GM21515 (cell line): ENCODE data around the gene TMEM87B.

ENCODE experiments used
- ATAC-seq: cut with Tn5 transposase; IDR thresholded peaks from one replicate; pipeline ENCODE4 v1.9.1; 2021; ENCODE audit not compliant: unreplicated experiment

The TMEM87B gene, protein sequence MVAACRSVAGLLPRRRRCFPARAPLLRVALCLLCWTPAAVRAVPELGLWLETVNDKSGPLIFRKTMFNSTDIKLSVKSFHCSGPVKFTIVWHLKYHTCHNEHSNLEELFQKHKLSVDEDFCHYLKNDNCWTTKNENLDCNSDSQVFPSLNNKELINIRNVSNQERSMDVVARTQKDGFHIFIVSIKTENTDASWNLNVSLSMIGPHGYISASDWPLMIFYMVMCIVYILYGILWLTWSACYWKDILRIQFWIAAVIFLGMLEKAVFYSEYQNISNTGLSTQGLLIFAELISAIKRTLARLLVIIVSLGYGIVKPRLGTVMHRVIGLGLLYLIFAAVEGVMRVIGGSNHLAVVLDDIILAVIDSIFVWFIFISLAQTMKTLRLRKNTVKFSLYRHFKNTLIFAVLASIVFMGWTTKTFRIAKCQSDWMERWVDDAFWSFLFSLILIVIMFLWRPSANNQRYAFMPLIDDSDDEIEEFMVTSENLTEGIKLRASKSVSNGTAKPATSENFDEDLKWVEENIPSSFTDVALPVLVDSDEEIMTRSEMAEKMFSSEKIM

GRCh38 chr2:112054847-112055729 is at the start of gene TMEM87B:
TMEM87B (plus strand) TSS chr2:112055269; CDS start chr2:112055592, 323 bp downstream.
- peak; percentile 58 for ATAC-seq

- no peak for ATAC-seq
These were observed 49.5 kb upstream of the TMEM87B start for GRCh38 chr2:112005406-112006075.

DNA sequence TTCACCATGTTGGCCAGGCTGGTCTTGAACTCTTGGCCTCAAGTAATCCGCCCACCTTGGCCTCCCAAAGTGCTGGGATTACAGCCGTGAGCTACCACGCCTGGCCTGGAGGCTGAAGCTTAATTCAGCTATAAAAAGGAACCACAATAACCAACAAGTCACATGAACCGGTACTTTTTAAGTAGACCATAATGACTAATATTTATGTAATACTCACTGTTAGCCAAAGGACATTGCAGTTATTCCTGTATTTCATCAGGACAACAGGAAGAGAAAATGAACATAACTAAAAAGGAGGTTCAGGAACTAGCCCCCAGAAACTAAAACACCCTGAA is 49.0 kb upstream of the TMEM87B start:
- no peak for ATAC-seq

DNA sequence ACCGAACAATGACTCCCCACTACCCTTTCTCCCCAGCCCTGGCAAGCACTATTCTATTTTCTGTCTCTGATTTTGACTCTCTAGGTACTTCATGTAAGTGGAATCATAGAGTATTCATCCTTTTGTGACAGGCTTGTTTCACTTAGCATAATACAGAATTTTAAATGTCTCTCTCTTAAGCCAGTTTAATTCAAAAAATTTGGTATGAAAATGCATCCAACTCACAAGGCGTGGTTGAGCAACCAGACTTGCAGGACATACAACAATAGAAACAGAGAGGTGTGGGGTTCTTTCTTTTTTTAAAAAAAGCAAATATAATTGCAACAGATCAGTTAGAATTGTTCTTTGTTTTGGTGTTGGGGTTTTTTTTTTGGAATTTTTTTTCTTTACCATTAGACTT is 47.6 kb upstream of the TMEM87B start:
- no peak for ATAC-seq

DNA sequence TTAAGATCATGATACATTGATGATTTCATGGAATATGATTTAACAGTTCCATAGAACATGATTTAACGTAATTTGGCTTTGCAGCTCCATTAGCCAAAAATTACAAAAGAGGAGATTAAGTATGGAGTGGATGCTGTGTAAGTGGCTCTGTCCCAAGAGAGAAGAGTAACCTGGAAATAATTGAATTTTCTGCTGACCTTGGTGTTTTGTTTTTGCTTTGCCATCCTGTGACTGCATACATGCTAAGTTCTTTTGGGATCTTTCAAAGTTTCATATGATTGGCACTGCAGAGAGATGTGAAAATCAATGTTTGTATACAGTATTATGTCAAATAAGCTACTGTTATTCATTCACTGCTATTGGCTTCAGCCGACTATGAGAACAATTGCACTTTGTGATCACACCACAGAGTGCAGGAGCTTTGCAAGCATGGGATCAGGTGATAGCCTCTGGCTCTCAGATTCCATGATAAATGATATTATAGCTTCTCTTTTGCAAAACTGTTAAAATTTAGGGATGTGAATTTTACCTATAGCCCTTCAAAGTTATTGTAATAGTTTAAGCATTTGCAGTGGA is 46.1 kb upstream of the TMEM87B start:
- ATAC-seq = no peak

GRCh38 chr2:112010751-112011150 is 44.3 kb upstream of the TMEM87B start:
- ATAC-seq = no peak

DNA sequence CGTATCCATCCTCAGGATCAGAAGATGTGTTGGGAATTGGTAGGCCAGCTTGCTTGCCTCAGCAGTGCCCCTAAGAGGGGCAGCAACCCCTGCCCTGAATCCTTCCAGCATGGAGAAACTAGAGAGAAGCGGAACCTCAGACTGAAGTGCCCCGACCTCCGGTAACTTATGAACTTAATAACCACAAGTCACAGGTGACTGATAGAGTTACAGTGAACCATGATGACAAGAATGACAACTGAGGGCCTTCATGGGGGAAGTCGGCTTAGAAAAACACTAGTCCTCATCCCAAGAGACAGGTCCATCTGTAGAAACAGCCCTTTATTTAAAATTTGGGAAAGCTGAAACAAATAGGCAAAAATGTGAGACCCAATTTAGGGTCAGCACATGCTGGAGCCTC is 42.5 kb upstream of the TMEM87B start:
- ATAC-seq = no peak

DNA sequence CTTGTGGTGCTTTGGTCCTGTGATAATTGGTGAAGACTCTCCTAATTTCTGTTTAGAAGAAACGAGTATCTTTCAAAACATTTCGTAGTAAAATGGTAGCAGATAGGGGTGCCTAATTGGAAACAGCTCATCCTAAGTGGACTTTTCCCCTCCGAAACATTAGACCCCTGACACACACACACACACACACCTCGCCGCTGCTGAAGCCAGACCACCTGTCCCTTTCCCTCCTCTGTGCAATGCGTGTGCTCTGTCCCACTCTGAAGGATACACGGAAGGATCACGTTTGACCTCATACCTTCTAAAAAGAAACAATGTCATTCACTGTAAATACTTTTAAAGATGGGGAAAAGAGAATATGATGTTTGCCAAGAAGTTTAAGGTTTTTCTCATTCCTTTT is 36.2 kb upstream of the TMEM87B start:
- ATAC-seq = no peak

GRCh38 chr2:112019569-112019982 is 35.5 kb upstream of the TMEM87B start:
- ATAC-seq = no peak

DNA sequence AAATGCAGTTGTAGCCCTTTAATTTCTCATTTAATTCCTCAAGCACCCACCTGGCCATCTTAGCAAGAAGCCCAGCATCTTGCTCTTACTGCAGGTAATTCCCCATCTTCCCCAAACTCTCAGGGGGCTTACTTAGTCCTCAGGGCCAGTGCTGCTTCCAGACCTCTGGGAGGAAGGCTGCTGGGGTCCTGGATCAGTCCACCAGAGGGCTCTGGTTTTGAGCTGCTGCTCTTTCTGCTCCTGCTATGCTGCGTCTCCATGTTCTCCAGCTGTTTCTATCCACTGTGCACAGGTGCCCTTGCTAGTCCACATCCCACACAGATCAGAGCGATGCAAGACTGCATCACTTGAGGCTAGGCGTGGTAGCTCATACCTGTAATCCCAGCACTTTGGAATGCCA is 34.5 kb upstream of the TMEM87B start:
- ATAC-seq = no peak

- ATAC-seq = no peak
These were observed 33.8 kb upstream of the TMEM87B start for GRCh38 chr2:112021290-112021689.

- no peak for ATAC-seq
These were observed 33.3 kb upstream of the TMEM87B start for GRCh38 chr2:112021781-112022231.

- ATAC-seq = no peak
These were observed 31.4 kb upstream of the TMEM87B start for GRCh38 chr2:112023707-112024106.

- no peak for ATAC-seq
These were observed 30.8 kb upstream of the TMEM87B start for GRCh38 chr2:112024231-112024630.

DNA sequence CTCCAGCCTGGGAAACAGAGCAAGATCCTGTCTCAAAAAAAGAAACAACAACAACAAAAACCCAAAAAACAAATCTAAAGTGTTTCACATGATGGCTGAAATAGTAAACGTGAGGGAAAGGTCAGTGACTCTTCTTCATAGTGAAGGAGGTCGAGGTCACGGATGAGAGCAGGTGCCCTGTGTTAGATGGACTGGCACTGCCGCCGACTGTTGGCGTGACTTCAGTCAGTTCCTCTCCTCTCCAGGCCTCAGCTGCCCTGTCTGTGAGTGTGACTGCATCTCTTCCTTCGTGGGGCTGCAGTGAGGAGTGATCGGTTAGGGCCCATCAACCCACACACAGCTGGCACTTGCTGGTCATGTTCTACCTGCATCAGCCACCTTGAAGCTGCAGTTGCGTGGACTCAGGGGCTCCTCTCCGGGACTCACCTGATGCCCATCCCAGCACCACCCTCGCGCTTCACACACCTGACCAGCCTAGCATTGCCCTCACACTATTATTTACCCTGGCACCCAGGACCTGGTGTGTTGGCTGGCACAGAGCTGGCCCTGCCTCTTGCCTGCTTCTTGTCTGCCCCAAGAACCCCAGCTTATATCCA is 30.1 kb upstream of the TMEM87B start:
- ATAC-seq = no peak

DNA sequence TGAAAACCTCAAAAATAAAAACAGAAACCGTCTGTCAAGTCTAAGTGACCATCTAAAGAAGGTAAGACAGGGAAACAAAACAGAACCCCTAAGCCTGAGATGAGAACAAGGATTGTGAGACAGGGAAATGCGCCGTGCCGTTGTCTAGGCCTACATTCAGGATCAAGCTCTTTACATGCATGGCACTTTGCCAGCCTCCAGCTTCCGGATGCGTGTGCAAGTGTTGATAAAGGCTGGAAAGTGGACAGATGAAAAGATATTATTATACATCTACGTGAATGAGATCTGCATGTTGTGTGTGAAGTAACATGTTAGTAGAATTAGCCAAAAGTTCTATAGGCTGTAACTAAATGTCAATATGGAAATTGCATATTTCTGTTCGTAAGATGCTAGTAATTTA is 28.6 kb upstream of the TMEM87B start:
- ATAC-seq = no peak

- ATAC-seq = no peak
These were observed 27.3 kb upstream of the TMEM87B start for GRCh38 chr2:112027767-112028166.

DNA sequence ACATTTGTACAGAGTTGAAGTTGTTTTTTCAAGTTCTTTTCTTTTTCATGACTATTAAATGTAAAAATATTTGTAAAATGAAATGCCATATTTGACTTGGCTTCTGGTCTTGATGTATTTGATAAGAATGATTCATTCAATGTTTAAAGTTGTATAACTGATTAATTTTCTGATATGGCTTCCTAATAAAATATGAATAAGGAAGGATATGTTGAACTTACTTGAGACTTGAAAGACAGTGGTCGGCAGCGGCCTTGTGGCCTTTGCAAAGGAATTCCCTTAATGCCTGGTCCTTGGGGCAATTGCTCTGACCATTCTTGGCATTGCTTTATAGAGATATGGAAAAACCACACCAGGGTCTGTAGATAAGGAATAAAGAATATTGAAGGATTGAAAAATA is 25.9 kb upstream of the TMEM87B start:
- ATAC-seq = no peak

DNA sequence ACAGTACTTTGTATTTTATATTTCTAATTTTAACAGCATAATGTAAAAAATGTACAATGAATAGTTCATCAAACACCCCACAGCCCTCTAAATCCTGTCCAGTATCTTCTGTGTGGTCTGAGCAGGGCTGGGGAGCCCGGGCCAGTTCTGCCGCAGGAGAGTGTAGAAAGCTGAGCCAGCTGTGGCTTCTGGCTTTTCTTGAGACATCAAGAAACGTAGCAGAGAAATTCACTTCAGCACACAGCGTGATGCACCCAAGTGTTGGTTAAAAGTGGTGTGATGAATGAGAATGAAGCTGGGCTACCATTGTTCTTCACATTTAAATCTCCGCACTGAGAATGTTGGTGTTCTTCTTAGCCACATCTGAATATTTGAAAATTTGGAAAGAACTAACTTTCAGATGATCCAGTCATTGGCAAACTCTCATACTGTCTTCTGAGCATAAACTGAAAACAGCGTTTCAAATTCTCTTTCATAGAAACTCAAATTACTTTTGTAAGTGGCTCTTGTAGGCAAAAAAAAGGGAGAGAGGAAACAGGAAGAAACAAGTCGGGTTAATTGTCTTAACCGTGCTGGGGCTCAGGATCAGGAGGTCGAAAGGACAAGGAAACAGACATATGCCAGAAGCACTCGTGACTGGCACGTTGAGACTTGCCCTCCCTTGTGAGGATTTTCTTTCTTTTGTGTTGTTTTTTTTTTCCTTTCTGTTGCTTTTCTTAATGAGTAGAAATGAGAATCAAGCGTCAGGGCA is 23.4 kb upstream of the TMEM87B start:
- ATAC-seq = no peak

GRCh38 chr2:112032224-112032586 is 22.9 kb upstream of the TMEM87B start:
- no peak for ATAC-seq
